Ascending aorta (tissue), 2 donors: ENCODE measurements around the gene C2CD2L. TPM values are rescaled to one million over a fixed set of nuclear protein-coding genes. Genes with fewer than 3 reads are reported as not detected.

ENCODE experiments used
- DNase-seq, 2 donors: peaks; one replicate each; pipeline ENCODE4 v3.0.0-alpha.2; 2019; ENCODE audit warnings: low spot score in 2 of 2
- H3K27ac ChIP-seq, 2 donors: fragments of 200-600 bp; sonication (generic); one replicate each; pipeline ENCODE4 v1.5.1; 2016 to 2017; ENCODE audit warnings: mild to moderate bottlenecking in 1 of 2
- H3K27me3 ChIP-seq: fragments of 200-600 bp; sonication (generic); one replicate; pipeline ENCODE4 v1.5.1; 2017
- H3K36me3 ChIP-seq, 2 donors: fragments of 200-600 bp; sonication (generic); one replicate each; pipeline ENCODE4 v1.5.1; 2016
- H3K4me1 ChIP-seq, 2 donors: fragments of 200-600 bp; sonication (generic); one replicate each; pipeline ENCODE4 v1.5.1; 2016 to 2017; ENCODE audit warnings: mild to moderate bottlenecking in 1 of 2
- H3K4me3 ChIP-seq, 2 donors: fragments of 200-600 bp; sonication (generic); one replicate each; pipeline ENCODE4 v1.5.1; 2016 to 2017; ENCODE audit warnings: mild to moderate bottlenecking in 1 of 2
- H3K9me3 ChIP-seq, 2 donors: fragments of 200-600 bp; sonication (generic); one replicate each; pipeline ENCODE4 v1.5.1; 2016
- intact Hi-C: fragments of 100-400 bp; cut with DNase I; formaldehyde crosslinking; loops from one replicate; pipeline ENCODE4 v1.15.1; 2023
- total RNA-seq: library from RNA; depleted of rRNA; stranded (reverse); fragments of >200 nt; gene quantifications from one replicate; pipeline ENCODE4 v1.1.0, GENCODE V29; 2016
- TF ChIP-seq, protein P1 (sequence below), 3 experiments: fragments of 200-600 bp in 2 of 3; fragments of 450-650 bp in 1 of 3; sonication (generic) in 2 of 3; IDR thresholded peaks; one replicate each; pipeline ENCODE4 v1.5.1; 2016 to 2019; ENCODE audit warnings: antibody characterized with exemption in 3 of 3, mild to moderate bottlenecking in 1 of 3, moderate library complexity in 1 of 3

The C2CD2L gene
- total RNA-seq, 1 donor from 2014 or later = 16.7 TPM

DNA sequence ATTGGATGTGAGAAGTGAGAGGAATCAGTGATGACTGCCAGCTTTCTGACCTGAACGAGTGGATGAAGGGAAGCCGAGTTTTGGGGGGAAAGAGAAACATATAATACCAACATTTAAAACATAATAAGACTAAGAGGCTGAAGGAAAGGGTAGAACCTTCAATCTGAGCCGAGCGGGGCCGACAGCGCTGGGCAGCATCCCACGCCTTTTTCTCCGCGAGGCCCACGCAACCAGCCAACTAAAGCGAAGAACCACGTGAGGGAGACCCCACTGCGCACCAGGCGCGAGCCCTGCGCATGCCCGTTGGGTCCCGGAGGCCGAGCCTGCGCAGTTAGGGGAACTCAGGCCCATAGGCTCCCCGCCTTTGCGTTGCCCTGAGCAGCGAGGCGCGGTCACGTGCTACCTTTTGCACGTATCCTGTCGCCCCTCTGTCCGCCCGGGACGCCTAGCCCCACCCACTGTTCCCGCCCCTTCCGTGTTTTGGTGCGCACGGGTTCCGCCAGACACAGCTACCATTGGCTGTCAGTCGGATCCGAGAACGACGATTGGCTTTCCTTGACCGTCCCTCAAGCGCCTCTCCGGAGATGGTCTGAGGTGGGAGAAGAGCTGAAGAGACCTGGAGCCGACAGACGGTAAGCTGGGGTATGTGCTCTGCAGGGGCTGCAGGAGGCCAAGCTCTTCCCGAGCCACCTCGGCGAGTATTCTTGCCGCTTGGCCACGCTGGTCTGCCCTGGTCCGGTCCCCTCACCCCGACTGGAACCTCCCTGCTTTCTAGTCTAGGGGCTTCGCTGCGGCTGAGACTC lies 14.1 kb downstream of the C2CD2L start, which contains the start of gene HINFP:
TSS of gene HINFP (plus strand) at position 573 of the 803 bp plus-strand sequence. CDS start 5,365 bp downstream, outside the sequence.
- peak within 1 kb of the TSS; percentile 85 to 93 for H3K4me3 ChIP-seq
- H3K27ac ChIP-seq = peak within 1 kb of the TSS; percentile 71 to 74
- no peaks in the 10 kb centered on the region for H3K9me3 ChIP-seq
- DNase-seq = peak; percentile 98 to 100
- intact Hi-C loops = loop anchor here (1.0 to 5.0 kb wide), 5 partner anchors 14 to 54 kb away; partner anchors contain the start of genes C2CD2L, HMBS and VPS11
- no peaks in the 10 kb centered on the region for H3K27me3 ChIP-seq
- TF ChIP-seq, protein P1, sequence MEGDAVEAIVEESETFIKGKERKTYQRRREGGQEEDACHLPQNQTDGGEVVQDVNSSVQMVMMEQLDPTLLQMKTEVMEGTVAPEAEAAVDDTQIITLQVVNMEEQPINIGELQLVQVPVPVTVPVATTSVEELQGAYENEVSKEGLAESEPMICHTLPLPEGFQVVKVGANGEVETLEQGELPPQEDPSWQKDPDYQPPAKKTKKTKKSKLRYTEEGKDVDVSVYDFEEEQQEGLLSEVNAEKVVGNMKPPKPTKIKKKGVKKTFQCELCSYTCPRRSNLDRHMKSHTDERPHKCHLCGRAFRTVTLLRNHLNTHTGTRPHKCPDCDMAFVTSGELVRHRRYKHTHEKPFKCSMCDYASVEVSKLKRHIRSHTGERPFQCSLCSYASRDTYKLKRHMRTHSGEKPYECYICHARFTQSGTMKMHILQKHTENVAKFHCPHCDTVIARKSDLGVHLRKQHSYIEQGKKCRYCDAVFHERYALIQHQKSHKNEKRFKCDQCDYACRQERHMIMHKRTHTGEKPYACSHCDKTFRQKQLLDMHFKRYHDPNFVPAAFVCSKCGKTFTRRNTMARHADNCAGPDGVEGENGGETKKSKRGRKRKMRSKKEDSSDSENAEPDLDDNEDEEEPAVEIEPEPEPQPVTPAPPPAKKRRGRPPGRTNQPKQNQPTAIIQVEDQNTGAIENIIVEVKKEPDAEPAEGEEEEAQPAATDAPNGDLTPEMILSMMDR (IDR thresholded peaks at IDR 0.05) = no peak
- peaks cover 3 to 10% of the 10 kb centered on the region in 2 donors for H3K36me3 ChIP-seq
- H3K4me1 ChIP-seq = peaks cover 6 to 13% of the 10 kb centered on the region in 2 donors

DNA sequence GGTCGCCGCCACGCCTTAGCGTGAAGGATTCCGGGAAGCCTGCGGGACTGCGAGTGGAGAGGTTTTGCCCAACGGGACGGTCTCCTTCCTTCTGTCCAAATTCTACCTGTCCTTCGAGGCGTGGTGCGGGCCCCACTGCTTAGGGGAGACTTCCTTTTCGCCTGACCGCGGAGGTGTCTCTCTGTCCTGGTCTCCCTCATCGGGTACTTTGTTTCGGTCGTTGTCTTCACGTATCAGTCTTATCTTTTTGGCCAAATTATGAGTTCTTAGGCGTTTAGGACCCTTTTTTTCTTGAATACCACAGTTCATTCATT lies 14.6 kb downstream of the C2CD2L start:
- TF ChIP-seq, protein P1 (IDR thresholded peaks at IDR 0.05) = no peak
- intact Hi-C loops = loop anchor here (1.0 to 5.0 kb wide), 5 partner anchors 14 to 54 kb away; partner anchors contain the start of genes C2CD2L, HMBS and VPS11
- Histone ChIP-seq H3K4me1 (peaks cover 6 to 13% of the 10 kb centered on the region in 2 donors), H3K27ac (peak overlapping the region; percentile 71 to 74), H3K36me3 (peaks cover 0 to 10% of the 10 kb centered on the region in 2 donors), H3K27me3 (no peaks in the 10 kb centered on the region), H3K4me3 (peak overlapping the region; percentile 85 to 93), H3K9me3 (no peaks in the 10 kb centered on the region)
- DNase-seq = peak in 1 of 2 donors; percentile 74

GRCh38 chr11:119125821-119126220 lies 18.7 kb downstream of the C2CD2L start:
- TF ChIP-seq, protein P1 (IDR thresholded peaks at IDR 0.05) = no peak
- Histone ChIP-seq H3K27ac (no peak overlapping the region), H3K27me3 (no peaks in the 10 kb centered on the region), H3K4me1 (peaks cover 6 to 9% of the 10 kb centered on the region in 2 donors), H3K36me3 (peaks cover 25 to 40% of the 10 kb centered on the region in 2 donors), H3K9me3 (no peaks in the 10 kb centered on the region), H3K4me3 (no peak overlapping the region)
- intact Hi-C loops = no loop called here
- no peak for DNase-seq

GRCh38 chr11:119126675-119127268 lies 19.6 kb downstream of the C2CD2L start:
- Histone ChIP-seq H3K27me3 (no peaks in the 10 kb centered on the region), H3K4me1 (peaks cover 6 to 8% of the 10 kb centered on the region in 2 donors), H3K27ac (no peak overlapping the region), H3K9me3 (no peaks in the 10 kb centered on the region), H3K4me3 (no peak overlapping the region), H3K36me3 (peaks cover 35 to 50% of the 10 kb centered on the region in 2 donors)
- intact Hi-C loops = no loop called here
- DNase-seq = no peak
- TF ChIP-seq, protein P1 (IDR thresholded peaks at IDR 0.05) = no peak

DNA sequence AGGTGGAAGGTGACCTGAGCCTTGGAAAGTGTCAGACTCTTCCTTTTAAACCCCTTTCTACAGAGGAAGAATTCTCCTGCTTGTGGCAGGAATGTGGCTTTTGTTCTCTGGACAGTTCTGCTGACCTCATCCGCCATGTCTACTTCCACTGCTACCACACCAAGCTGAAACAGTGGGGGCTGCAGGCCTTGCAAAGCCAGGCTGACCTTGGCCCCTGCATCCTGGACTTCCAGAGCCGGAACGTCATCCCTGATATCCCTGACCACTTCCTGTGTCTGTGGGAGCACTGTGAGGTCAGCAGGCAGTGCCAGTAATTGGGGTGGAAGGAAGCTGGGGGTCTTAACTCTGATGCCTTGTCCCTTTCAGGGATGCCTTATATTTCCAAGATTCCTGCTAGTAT lies 23.5 kb downstream of the C2CD2L start:
- H3K27me3 ChIP-seq = no peaks in the 10 kb centered on the region
- no peak for DNase-seq
- peaks cover 65 to 75% of the 10 kb centered on the region in 2 donors for H3K36me3 ChIP-seq
- no peak overlapping the region for H3K4me3 ChIP-seq
- no peaks in the 10 kb centered on the region for H3K4me1 ChIP-seq
- TF ChIP-seq, protein P1 (IDR thresholded peaks at IDR 0.05) = no peak
- no peaks in the 10 kb centered on the region for H3K9me3 ChIP-seq
- intact Hi-C loops = no loop called here
- H3K27ac ChIP-seq = no peak overlapping the region
